Cardiac fibroblast (primary cell): ENCODE results near the gene ITGBL1.

Experiments used
- DNase-seq, 2 donors: peaks; one replicate each; pipeline versions ENCODE4 v3.0.0 to v3.0.0-alpha.2; 2010; ENCODE audit warnings: low read depth in 2 of 2
- H3K4me3 ChIP-seq, 2 donors: replicated peaks in 1 of 2; 1 replicate in 1 of 2; 2 replicates in 1 of 2; pipeline ENCODE4 v1.5.1; 2011; ENCODE audit warnings: low read depth in 2 of 2, low read length in 2 of 2, mild to moderate bottlenecking in 2 of 2, moderate library complexity in 1 of 2
- CTCF ChIP-seq: IDR thresholded peaks from one replicate; pipeline ENCODE4 v1.5.1; 2011; ENCODE audit warnings: low read depth, mild to moderate bottlenecking, low read length, inconsistent platforms

ITGBL1 gene

GRCh38 chr13:101451641-101452040, 834 bp upstream of the ITGBL1 start:
- H3K4me3 ChIP-seq, result no peak overlapping the region
- DNase-seq, result no peak
- no peak for TF ChIP-seq CTCF

- TF ChIP-seq CTCF, result no peak
- no peak for DNase-seq
- H3K4me3 ChIP-seq, result peak overlapping the region; percentile 37 to 55
These were observed 1.3 kb downstream of the ITGBL1 start for GRCh38 chr13:101453784-101454201.

- no peak overlapping the region for H3K4me3 ChIP-seq
- DNase-seq, result peak; percentile 14 to 78
- no peak for TF ChIP-seq CTCF
These were observed 2.3 kb downstream of the ITGBL1 start for GRCh38 chr13:101454767-101455166.

- DNase-seq, result peak; percentile 84 to 96
- H3K4me3 ChIP-seq, result no peak overlapping the region
- no peak for TF ChIP-seq CTCF
These were observed 3.4 kb downstream of the ITGBL1 start for GRCh38 chr13:101455863-101456262.

GRCh38 chr13:101457176-101457575, 4.7 kb downstream of the ITGBL1 start:
- TF ChIP-seq CTCF, result no peak
- no peak overlapping the region for H3K4me3 ChIP-seq
- no peak for DNase-seq

- H3K4me3 ChIP-seq, result no peak overlapping the region
- peak in 1 of 2 donors; percentile 61 for DNase-seq
- TF ChIP-seq CTCF, result no peak
These were observed 13.4 kb downstream of the ITGBL1 start for GRCh38 chr13:101465877-101466276.

GRCh38 chr13:101467415-101467814, 14.9 kb downstream of the ITGBL1 start:
- DNase-seq, result no peak
- no peak for TF ChIP-seq CTCF
- H3K4me3 ChIP-seq, result no peak overlapping the region
